Spinal cord (tissue), 10 donors: ENCODE data around the gene NTM. TPM values are rescaled to one million over a fixed set of nuclear protein-coding genes. Genes with fewer than 3 reads are reported as not detected.

ENCODE experiments used
- DNase-seq, 6 donors: peaks; one replicate each; pipeline versions ENCODE4 v3.0.0 to v3.0.0-alpha.2; 2013 to 2015; ENCODE audit warnings: low spot score in 6 of 6, low read depth in 4 of 6
- H3K27ac ChIP-seq: one replicate; pipeline ENCODE4 v1.5.1; 2013; ENCODE audit warnings: low read depth, low read length, control low read depth
- H3K27me3 ChIP-seq: one replicate; pipeline ENCODE4 v1.6.1; 2013; ENCODE audit warnings: low read length; ENCODE audit not compliant: control insufficient read depth, insufficient read depth
- H3K36me3 ChIP-seq: one replicate; pipeline ENCODE4 v1.6.1; 2013; ENCODE audit warnings: low read length; ENCODE audit not compliant: control insufficient read depth, insufficient read depth
- H3K4me1 ChIP-seq: one replicate; pipeline ENCODE4 v1.6.1; 2013; ENCODE audit warnings: low read length; ENCODE audit not compliant: control insufficient read depth, insufficient read depth
- H3K4me3 ChIP-seq: one replicate; pipeline ENCODE4 v1.5.1; 2013; ENCODE audit warnings: low read depth, low read length, control low read depth
- H3K9me3 ChIP-seq: one replicate; pipeline ENCODE4 v1.6.1; 2013; ENCODE audit warnings: low read length; ENCODE audit not compliant: control insufficient read depth, insufficient read depth
- WGBS: methylation state at CpG from one replicate; pipeline ENCODE4 v1.1.5; 2013; ENCODE audit warnings: missing lambda C conversion rate; ENCODE audit not compliant: insufficient coverage; 5-methylcytosine and 5-hydroxymethylcytosine counted together
- polyA plus RNA-seq, 2 donors: library from polyadenylated mRNA; unstranded; fragments of 120-200 nt; gene quantifications; one replicate each; pipeline ENCODE4 v1.2.1, GENCODE V29; 2013; ENCODE audit not compliant: insufficient read length in 2 of 2
- total RNA-seq, 2 donors: library from RNA; depleted of rRNA in 1 of 2; stranded (reverse); fragments of 120-200 nt in 1 of 2; fragments of >200 nt in 1 of 2; gene quantifications; one replicate each; pipeline versions ENCODE4 v1.2.3 to v1.2.4, GENCODE V29; 2013 to 2014
- donor health status: healthy.

Gene NTM
- total and polyA plus RNA-seq, 4 donors = 69.3 to 181 (median 155) TPM

DNA sequence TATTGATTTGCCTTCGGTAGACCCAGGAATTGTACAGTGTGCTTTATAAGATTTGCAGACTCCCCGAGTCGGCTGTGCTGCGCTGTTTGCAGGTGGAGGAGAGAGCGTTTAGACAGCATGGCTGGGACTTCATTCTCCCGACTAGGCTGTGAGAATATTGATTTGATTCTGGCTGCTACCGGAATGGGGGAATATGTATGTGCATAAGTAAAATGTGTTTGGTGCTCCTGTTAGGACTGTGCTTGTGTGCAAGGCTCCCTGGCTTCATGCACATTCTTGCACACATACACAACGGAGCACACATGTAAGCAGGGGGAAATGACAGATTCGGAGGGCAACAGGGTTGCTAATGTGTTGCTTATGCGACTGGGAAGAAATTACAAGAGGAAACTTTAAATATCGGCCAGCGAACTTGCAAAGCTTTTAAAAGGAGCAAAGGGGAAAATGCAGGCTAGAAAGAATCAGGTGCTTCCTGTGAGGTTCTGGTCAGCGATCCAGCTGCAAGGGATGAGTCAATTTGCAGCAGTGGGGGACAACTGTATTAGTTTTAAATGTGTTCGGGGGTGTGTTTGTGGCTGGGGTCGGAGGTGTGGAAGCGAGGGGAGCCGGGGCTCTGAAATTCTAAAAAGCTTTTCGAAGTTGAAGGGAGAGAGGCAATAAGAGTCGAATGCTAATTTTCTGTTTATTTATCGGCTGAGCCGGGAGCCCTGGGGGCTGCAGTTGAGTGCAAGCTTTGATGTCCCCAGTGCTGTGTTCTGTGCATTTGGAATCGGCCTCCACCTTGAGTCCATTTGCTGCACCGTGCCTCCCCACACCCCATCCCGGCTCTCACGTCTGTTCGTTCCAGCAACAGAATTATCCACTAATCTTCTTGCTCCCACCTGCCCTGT lies 731 bp downstream of the NTM start:
- Histone ChIP-seq H3K27ac (peak overlapping the region; percentile 41), H3K36me3 (no peaks in the 10 kb centered on the region), H3K4me1 (peaks cover 44% of the 10 kb centered on the region), H3K27me3 (peaks cover 6% of the 10 kb centered on the region), H3K9me3 (no peaks in the 10 kb centered on the region), H3K4me3 (peak overlapping the region; percentile 47)
- WGBS = 3% methylated on average over 24 of the region's 26 CpGs
- DNase-seq = peak in 3 of 6 donors; percentile 64 to 87 (median 81)

DNA sequence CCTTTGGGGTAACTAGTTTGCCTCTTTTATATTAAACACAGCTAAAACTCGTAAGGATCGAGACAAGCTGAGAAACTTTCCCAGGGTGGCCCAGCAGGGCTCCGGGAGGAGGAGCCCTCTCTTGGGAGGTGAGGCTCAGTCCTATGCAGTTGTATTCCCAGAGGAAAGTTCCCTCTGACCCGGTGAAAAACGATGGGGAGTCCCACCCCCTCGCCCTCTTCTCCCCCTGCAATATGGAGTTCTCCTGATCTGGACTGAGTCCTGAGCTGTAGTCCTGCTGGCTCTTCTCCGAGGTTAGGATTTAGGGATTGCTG lies 1.3 kb downstream of the NTM start:
- Histone ChIP-seq H3K36me3 (no peaks in the 10 kb centered on the region), H3K4me3 (peak overlapping the region; percentile 47)
- 15% methylated on average over 2 of the region's 7 CpGs for WGBS

DNA sequence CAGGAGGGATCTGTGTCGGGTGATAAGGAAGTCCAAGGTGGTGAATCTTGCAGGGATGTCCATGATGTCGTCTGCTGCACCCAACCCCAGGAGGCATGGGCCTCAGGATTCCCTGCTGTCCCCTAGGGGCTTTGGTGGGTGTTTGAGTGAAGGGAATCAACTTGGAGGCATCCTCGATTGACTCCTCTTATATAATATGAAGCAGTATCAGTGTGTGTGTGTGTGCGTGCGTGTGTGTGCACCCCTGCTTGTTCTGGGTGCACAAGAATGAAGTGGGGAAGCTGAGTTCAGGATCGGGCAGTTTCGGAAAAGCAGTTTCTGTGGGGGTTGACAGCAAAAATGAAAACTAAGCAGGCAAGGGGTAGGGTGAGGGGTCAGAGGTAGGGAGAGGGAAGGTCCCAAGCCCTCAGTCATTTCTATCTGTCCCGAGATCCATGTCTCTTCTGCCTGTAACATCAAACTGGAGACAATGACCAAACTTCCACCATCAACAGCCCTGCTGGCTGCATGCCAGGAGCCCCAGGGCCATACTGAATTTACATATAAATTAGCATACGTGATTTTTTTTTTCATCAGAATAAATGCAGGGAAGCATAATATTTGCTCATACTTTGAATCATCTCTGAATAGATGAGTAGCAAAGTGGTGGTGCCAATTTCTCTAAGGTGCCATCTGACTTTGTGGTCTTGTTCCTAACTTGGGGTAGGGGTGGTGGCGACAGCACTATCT lies 2.0 kb downstream of the NTM start:
- WGBS = 75% methylated on average over 4 of the region's 10 CpGs
- peaks cover 44% of the 10 kb centered on the region for H3K4me1 ChIP-seq
- H3K9me3 ChIP-seq = no peaks in the 10 kb centered on the region
- peaks cover 6% of the 10 kb centered on the region for H3K27me3 ChIP-seq
- no peak overlapping the region for H3K27ac ChIP-seq
- peak in 2 of 6 donors; percentile 49 to 56 for DNase-seq
- no peaks in the 10 kb centered on the region for H3K36me3 ChIP-seq
- H3K4me3 ChIP-seq = peak overlapping the region; percentile 47

More for the DNA sequence above, 1.3 kb downstream of the NTM start:
- Histone ChIP-seq H3K27me3 (peaks cover 6% of the 10 kb centered on the region), H3K27ac (no peak overlapping the region), H3K9me3 (no peaks in the 10 kb centered on the region), H3K4me1 (peaks cover 44% of the 10 kb centered on the region)
- peak in 1 of 6 donors; percentile 35 for DNase-seq

DNA sequence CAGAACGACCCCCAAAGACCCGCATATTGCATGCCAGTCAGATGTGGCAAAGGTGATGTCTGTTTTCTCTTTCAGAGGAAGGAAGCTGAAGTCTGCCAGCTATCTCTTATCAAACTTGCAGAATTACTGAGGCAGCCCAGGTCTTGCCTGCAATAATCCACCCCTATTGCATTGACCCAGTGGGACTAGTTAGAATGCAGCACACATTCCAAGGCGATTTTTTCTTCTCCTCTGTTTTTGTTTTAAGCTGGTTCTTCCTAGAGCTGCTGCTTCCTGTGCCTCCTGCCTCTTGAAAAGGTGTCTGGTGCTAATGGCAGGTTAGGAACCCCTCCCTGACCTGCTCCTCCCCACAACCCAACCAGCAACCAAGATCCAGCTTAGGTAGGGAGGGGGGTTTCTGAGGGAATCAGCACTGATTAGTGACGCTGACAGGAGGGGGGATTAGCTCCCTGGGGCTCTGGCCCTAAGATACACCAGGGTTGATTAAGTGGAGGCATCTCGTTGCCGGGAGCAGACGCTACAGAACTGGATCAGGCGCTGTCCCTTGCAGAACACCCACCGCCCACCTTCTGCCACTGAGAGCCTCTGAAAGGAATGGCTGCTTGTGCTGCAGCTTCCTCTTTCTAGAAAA lies 2.8 kb downstream of the NTM start:
- Histone ChIP-seq H3K27me3 (peaks cover 6% of the 10 kb centered on the region), H3K4me1 (peaks cover 44% of the 10 kb centered on the region), H3K36me3 (no peaks in the 10 kb centered on the region), H3K9me3 (no peaks in the 10 kb centered on the region), H3K4me3 (no peak overlapping the region), H3K27ac (no peak overlapping the region)
- 67% methylated on average over 4 of the region's 9 CpGs for WGBS
- DNase-seq = peak in 2 of 6 donors; percentile 33 to 59

DNA sequence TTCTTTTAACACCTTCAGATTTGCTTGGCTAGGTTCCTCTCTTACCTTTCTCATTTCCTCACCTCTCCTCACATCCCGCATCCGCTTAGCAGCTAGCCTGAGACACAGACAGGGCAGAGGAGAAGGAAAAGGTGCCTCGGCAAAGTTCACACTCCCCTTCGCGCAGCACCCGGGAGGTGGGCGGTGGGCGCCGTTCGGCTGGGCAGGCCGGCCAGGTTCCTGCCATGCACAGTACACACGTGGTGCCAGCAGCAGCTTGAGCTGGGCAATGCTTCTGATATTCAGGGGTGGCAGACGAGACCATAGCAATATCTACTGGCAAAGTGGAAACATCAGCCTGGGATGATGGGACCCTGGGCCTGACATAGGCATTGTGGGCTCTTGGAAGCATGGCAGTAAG lies 3.3 kb downstream of the NTM start:
- 81% methylated on average over 12 of the region's 13 CpGs for WGBS
- Histone ChIP-seq H3K36me3 (no peaks in the 10 kb centered on the region), H3K27ac (no peak overlapping the region), H3K4me3 (no peak overlapping the region), H3K4me1 (peaks cover 44% of the 10 kb centered on the region), H3K9me3 (no peaks in the 10 kb centered on the region), H3K27me3 (peaks cover 6% of the 10 kb centered on the region)
- no peak for DNase-seq

DNA sequence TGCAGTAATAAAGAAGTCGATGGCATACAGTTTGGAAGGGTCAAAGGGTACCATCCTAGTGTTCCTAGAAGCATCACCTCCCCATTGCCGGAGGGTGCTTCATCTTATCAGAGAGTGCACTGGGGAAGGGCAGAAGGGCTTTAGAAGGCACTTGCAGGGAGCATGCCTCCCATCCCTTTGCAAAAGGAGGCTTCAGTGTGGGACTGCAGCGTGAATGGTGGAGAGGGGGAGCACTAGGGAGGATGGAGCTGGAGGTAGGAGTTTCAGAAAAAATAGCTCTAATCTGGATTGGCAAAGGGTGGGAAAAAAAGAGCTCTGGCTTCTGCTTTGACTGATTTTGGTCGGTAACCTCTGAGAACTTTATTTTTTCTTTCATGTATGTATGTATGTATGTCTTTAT lies 5.0 kb downstream of the NTM start:
- Histone ChIP-seq H3K27me3 (peaks cover 6% of the 10 kb centered on the region), H3K4me3 (no peak overlapping the region), H3K4me1 (peaks cover 44% of the 10 kb centered on the region), H3K36me3 (no peaks in the 10 kb centered on the region), H3K27ac (no peak overlapping the region), H3K9me3 (no peaks in the 10 kb centered on the region)
- DNase-seq = no peak
- 38% methylated on average over 1 of the region's 4 CpGs for WGBS

DNA sequence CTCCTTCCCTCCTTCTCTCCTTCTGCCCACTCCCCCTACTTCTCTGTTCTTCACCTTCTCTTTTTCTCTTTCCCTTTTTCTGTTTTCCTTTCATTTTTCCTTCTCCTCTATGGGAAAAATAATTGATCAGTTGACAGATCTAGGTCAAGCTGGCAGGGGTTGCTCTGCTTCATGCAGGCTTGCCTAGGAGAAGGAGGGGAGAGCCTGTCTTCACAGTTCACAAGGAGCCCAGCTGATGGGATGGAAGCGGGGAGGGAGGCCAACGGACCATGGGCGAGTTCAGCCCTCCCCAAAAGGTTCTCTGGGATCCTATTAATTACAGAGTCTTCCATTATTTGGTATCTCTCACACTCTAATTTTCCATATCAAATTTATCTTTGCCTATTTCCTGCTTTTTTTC lies 5.5 kb downstream of the NTM start:
- Histone ChIP-seq H3K27ac (no peak overlapping the region), H3K9me3 (no peaks in the 10 kb centered on the region), H3K4me3 (no peak overlapping the region), H3K27me3 (peaks cover 6% of the 10 kb centered on the region), H3K36me3 (no peaks in the 10 kb centered on the region), H3K4me1 (peaks cover 44% of the 10 kb centered on the region)
- DNase-seq = peak in 1 of 6 donors; percentile 25
- 50% methylated on average over 1 of the region's 3 CpGs for WGBS

DNA sequence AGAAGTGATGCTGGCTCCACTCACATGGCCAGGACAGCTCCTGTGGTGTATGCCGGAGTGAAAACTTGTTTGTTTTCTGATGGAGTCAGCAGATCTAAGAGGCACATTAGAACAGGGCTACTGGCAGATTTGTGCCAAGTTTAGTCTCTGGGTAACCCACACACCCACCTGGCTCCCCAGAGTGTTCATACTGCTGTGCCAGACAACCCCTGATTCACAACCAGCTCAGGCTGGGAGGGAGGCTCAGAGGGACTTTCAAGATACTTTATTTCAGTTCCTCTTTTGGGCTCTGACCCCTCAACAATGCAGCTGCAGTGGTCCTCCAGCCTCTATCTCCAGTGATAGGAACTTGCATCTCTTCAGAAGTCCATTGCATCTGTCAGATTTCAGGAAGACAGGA lies 8.5 kb downstream of the NTM start:
- DNase-seq = no peak
- no peak overlapping the region for H3K27ac ChIP-seq
- no peaks in the 10 kb centered on the region for H3K36me3 ChIP-seq
- H3K4me3 ChIP-seq = no peak overlapping the region
- H3K9me3 ChIP-seq = no peaks in the 10 kb centered on the region
- H3K27me3 ChIP-seq = no peaks in the 10 kb centered on the region
- H3K4me1 ChIP-seq = peaks cover 17% of the 10 kb centered on the region
- 90% methylated on average over 1 of the region's 1 CpG for whole genome bisulfite sequencing

DNA sequence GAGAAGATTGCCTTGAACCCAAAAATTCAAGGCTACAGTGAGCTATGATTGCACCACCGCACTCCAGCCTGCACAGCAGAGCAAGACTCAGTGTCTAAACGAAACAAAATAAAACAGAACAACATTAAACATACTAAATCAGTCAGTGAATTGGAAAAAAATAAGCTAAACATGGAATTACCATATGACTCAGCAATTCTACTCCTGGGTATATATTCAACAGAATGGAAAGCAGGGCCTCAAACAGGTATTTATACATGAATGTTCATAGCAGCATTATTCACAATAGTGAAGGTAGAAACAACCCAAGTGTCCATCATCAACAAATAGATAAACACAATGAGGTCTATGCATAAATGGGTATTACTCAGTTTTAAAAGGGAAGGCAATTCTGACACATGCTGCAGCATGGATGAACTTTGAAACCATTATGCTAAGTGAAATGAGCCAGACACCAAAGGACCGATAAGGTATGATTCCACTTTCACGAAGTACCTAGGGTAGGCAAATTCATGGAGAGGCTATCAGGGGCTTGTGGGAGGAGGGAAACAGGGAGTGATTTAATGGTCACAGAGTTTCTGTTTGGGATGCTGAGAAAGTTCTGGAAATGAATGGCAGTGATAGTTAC lies 15.5 kb downstream of the NTM start:
- no peak for DNase-seq
- no peaks in the 10 kb centered on the region for H3K36me3 ChIP-seq
- H3K27ac ChIP-seq = no peak overlapping the region
- no peaks in the 10 kb centered on the region for H3K27me3 ChIP-seq
- WGBS = 94% methylated on average over 2 of the region's 4 CpGs
- H3K4me1 ChIP-seq = peaks cover 4% of the 10 kb centered on the region
- no peak overlapping the region for H3K4me3 ChIP-seq
- H3K9me3 ChIP-seq = no peaks in the 10 kb centered on the region
